T-helper 9 cell (primary cell): ENCODE measurements around the gene PALB2.

Experiments
- DNase-seq: peaks from one replicate; pipeline ENCODE4 v3.0.0-alpha.2; 2020

PALB2 gene

GRCh38 chr16:23580391-23580790, 60.7 kb downstream of the PALB2 start:
- DNase-seq = no peak

GRCh38 chr16:23579371-23579770, 61.7 kb downstream of the PALB2 start:
- no peak for DNase-seq

GRCh38 chr16:23578101-23578830, 62.8 kb downstream of the PALB2 start:
- DNase-seq = no peak

GRCh38 chr16:23577493-23577892, 63.6 kb downstream of the PALB2 start:
- DNase-seq = no peak

GRCh38 chr16:23575834-23576233, 65.3 kb downstream of the PALB2 start:
- no peak for DNase-seq

GRCh38 chr16:23573817-23574216, 67.3 kb downstream of the PALB2 start:
- DNase-seq = no peak

- DNase-seq = no peak
Observed at GRCh38 chr16:23572394-23572793, 68.7 kb downstream of the PALB2 start.

- no peak for DNase-seq
Observed at GRCh38 chr16:23571895-23572294, 69.2 kb downstream of the PALB2 start.

- DNase-seq = no peak
Observed at GRCh38 chr16:23570992-23571632, 70.0 kb downstream of the PALB2 start.

GRCh38 chr16:23567602-23568001, 73.5 kb downstream of the PALB2 start:
- DNase-seq = no peak

GRCh38 chr16:23566724-23567123, 74.4 kb downstream of the PALB2 start:
- no peak for DNase-seq

GRCh38 chr16:23564575-23565363, 76.3 kb downstream of the PALB2 start:
- no peak for DNase-seq

GRCh38 chr16:23563186-23563585, 77.9 kb downstream of the PALB2 start:
- no peak for DNase-seq

GRCh38 chr16:23562505-23562904, 78.6 kb downstream of the PALB2 start:
- DNase-seq = no peak

- DNase-seq = no peak
Observed at GRCh38 chr16:23561586-23561985, 79.5 kb downstream of the PALB2 start.

- DNase-seq = no peak
Observed at GRCh38 chr16:23557779-23558702, 83.1 kb downstream of the PALB2 start.

GRCh38 chr16:23556881-23557778, 84.0 kb downstream of the PALB2 start, which contains the start of the genes EARS2 and UBFD1:
TSS of gene EARS2 (minus strand) at chr16:23557350. CDS start at chr16:23557343, 7 bp downstream.
TSS of gene UBFD1 (plus strand) at chr16:23557727. CDS start at chr16:23557743, 16 bp downstream.
- DNase-seq = peak; percentile 88

GRCh38 chr16:23554536-23554935, 86.6 kb downstream of the PALB2 start:
- no peak for DNase-seq
